GM12878 (cell line): ENCODE data around the gene CD3G. TPM values are rescaled to one million over a fixed set of nuclear protein-coding genes. Genes with fewer than 3 reads are reported as not detected.

ENCODE experiments used
- ATAC-seq: fragments of 200-7000 bp; cut with Tn5 transposase; 3 replicates; pipeline ENCODE4 v1.9.1; 2020; ENCODE audit warnings: mild to moderate bottlenecking, moderate library complexity
- BruUV-seq: library from RNA; stranded (reverse); fragments of 400-500 nt; replicated peaks from 2 replicates; lab custom pipeline; 2021; lab: Mats Ljungman, UMichigan
- CTCF ChIA-PET: fragments of 300-600 bp; sonication (Branson Sonifier 250); formaldehyde crosslinking; extraction: SDS; loops from one replicate; lab custom pipeline; 2021; ENCODE audit warnings: inconsistent platforms; lab: Yijun Ruan, JAX
- POLR2A ChIA-PET: fragments of 350-600 bp; formaldehyde crosslinking; extraction: SDS; loops from one replicate; lab custom pipeline; 2021; ENCODE audit warnings: inconsistent platforms; lab: Charles Lee
- RAD21 ChIA-PET: fragments of 300-600 bp; sonication (Branson Sonifier 250); formaldehyde crosslinking; loops from one replicate; lab custom pipeline; 2023; ENCODE audit warnings: antibody characterized with exemption; ENCODE audit not compliant: unreplicated experiment; lab: Charles Lee
- SMC1A ChIA-PET: fragments of 300-600 bp; sonication (Branson Sonifier 250); formaldehyde crosslinking; loops from one replicate; lab custom pipeline; 2023; ENCODE audit not compliant: unreplicated experiment, uncharacterized antibody; lab: Charles Lee
- DNase-seq: peaks from one replicate; pipeline ENCODE4 v3.0.0-alpha.2; 2011; ENCODE audit warnings: low read depth, low spot score
- FAIRE-seq: peaks from 3 replicates; lab custom pipeline; 2011; peaks lifted over from hg19 to GRCh38; lab: Jason Lieb, UNC
- H2AFZ ChIP-seq: 2 replicates; pipeline ENCODE4 v1.6.0; 2011; ENCODE audit warnings: low read depth, low read length, control low read depth; ENCODE audit not compliant: control insufficient read depth
- H3K27ac ChIP-seq: 2 replicates; pipeline ENCODE4 v1.5.1; 2011; ENCODE audit warnings: control low read depth; ENCODE audit not compliant: control insufficient read depth, insufficient read depth
- H3K27me3 ChIP-seq, 2 experiments: replicated peaks in 1 of 2; 2 replicates each; pipeline versions ENCODE4 v1.6.0 to v1.6.1; 2011; ENCODE audit warnings: low read length in 1 of 2; ENCODE audit not compliant: control insufficient read depth in 2 of 2, insufficient read depth in 2 of 2
- H3K36me3 ChIP-seq, 2 experiments: 2 replicates each; pipeline ENCODE4 v1.5.1; 2011; ENCODE audit warnings: low read length in 1 of 2; ENCODE audit not compliant: control insufficient read depth in 2 of 2, insufficient read depth in 2 of 2
- H3K4me1 ChIP-seq: 2 replicates; pipeline ENCODE4 v1.6.1; 2011; ENCODE audit warnings: mild to moderate bottlenecking, low read length, moderate library complexity, mixed read lengths; ENCODE audit not compliant: control insufficient read depth, insufficient read depth
- H3K4me2 ChIP-seq: 2 replicates; pipeline ENCODE4 v1.6.0; 2011; ENCODE audit warnings: control low read depth; ENCODE audit not compliant: control insufficient read depth, insufficient read depth
- H3K4me3 ChIP-seq: fragments of 200-600 bp; sonication (generic); 2 replicates; pipeline ENCODE4 v1.5.1; 2016
- H3K79me2 ChIP-seq: 2 replicates; pipeline ENCODE4 v1.6.0; 2011; ENCODE audit warnings: low read length; ENCODE audit not compliant: control insufficient read depth, insufficient read depth
- H3K9ac ChIP-seq: 2 replicates; pipeline ENCODE4 v1.8.0; 2011; ENCODE audit warnings: low read length, control low read depth, mixed read lengths; ENCODE audit not compliant: control insufficient read depth, insufficient read depth
- H3K9me3 ChIP-seq: replicated peaks from 3 replicates; pipeline ENCODE4 v1.5.1; 2011; ENCODE audit warnings: mild to moderate bottlenecking, low read length; ENCODE audit not compliant: control insufficient read depth, insufficient read depth
- H4K20me1 ChIP-seq: 2 replicates; pipeline ENCODE4 v1.6.0; 2011; ENCODE audit not compliant: control insufficient read depth, insufficient read depth
- CHD1 ChIP-seq: IDR thresholded peaks from 2 replicates; pipeline ENCODE4 v1.6.1; 2012; ENCODE audit warnings: low read depth, low read length, improper control_type of control experiment
- CREB1 ChIP-seq: IDR thresholded peaks from 2 replicates; pipeline ENCODE4 v1.6.1; 2012; ENCODE audit warnings: low read depth, mild to moderate bottlenecking, inconsistent platforms
- JUNB ChIP-seq: IDR thresholded peaks from 2 replicates; pipeline ENCODE4 v1.6.1; 2016; ENCODE audit warnings: antibody characterized with exemption, mild to moderate bottlenecking
- KAT2A ChIP-seq: conservative IDR thresholded peaks from 2 replicates; pipeline ENCODE4 v1.6.1; 2011; ENCODE audit warnings: low read depth, low read length; ENCODE audit not compliant: control insufficient read depth
- MEF2B ChIP-seq: fragments of 450-650 bp; IDR thresholded peaks from 2 replicates; pipeline ENCODE4 v1.6.1; 2018; ENCODE audit warnings: mild to moderate bottlenecking, moderate library complexity; ENCODE audit not compliant: partially characterized antibody, poor library complexity, severe bottlenecking
- RB1 ChIP-seq: fragments of 450-650 bp; formaldehyde crosslinking; IDR thresholded peaks from 2 replicates; pipeline ENCODE4 v1.6.1; 2017; ENCODE audit warnings: mild to moderate bottlenecking, borderline replicate concordance
- SMARCA5 ChIP-seq: fragments of 450-650 bp; IDR thresholded peaks from 2 replicates; pipeline ENCODE4 v1.6.1; 2017; ENCODE audit warnings: mild to moderate bottlenecking
- STAT3 ChIP-seq: IDR thresholded peaks from 2 replicates; pipeline ENCODE4 v1.6.1; 2011; ENCODE audit warnings: low read depth, low read length, improper control_type of control experiment
- YBX1 ChIP-seq: fragments of 450-650 bp; IDR thresholded peaks from 2 replicates; pipeline ENCODE4 v1.6.1; 2016; ENCODE audit warnings: antibody characterized with exemption
- ZNF217 ChIP-seq: fragments of 450-650 bp; IDR thresholded peaks from 2 replicates; pipeline ENCODE4 v1.6.1; 2017; ENCODE audit warnings: antibody characterized with exemption, mild to moderate bottlenecking
- WGBS: methylation state at CpG from one replicate; pipeline ENCODE4 v1.1.6; 2016; ENCODE audit warnings: low lambda C conversion rate; ENCODE audit not compliant: insufficient replicate concordance, insufficient coverage; ENCODE audit errors: missing lambda C conversion rate; 5-methylcytosine and 5-hydroxymethylcytosine counted together
- in situ Hi-C: fragments of 300-500 bp; cut with MboI; formaldehyde crosslinking; loops from 9 replicates; pipeline ENCODE4 v1.14.3; 2018; ENCODE audit warnings: mixed read lengths
- intact Hi-C: fragments of 100-400 bp; cut with micrococcal nuclease; formaldehyde crosslinking; loops from one replicate; pipeline ENCODE4 v1.14.2; 2022; ENCODE audit not compliant: unreplicated experiment
- polyA plus RNA-seq, 11 experiments: library from polyadenylated mRNA; depleted of rRNA in 4 of 11; unstranded in 6 of 11; stranded (reverse) in 5 of 11; fragments of >200 nt; fragmentation: Nextera tagmentation in 4 of 11; fragmentation: Illumina TruSeq in 1 of 11; extraction: Ambion mirVana in 4 of 11; extraction: Trizol in 1 of 11; gene quantifications; 1 replicate in 1 of 11; 2 replicates in 10 of 11; pipeline versions ENCODE4 v1.2.1 to v1.2.3, GENCODE V29; 2011 to 2016; ENCODE audit warnings: inconsistent platforms in 2 of 11, missing spikeins in 2 of 11, low read depth in 1 of 11
- total RNA-seq, 4 experiments: library from RNA; depleted of rRNA in 3 of 4; stranded (reverse); fragments of >200 nt in 3 of 4; fragmentation: Illumina TruSeq in 1 of 4; extraction: Trizol in 1 of 4; gene quantifications; 2 replicates each; pipeline versions ENCODE4 v1.2.1 to v1.2.3, GENCODE V29; 2013 to 2021
- TF ChIP-seq, protein P1 (sequence below): fragments of 450-650 bp; IDR thresholded peaks from 2 replicates; pipeline ENCODE4 v1.6.1; 2016; ENCODE audit warnings: mild to moderate bottlenecking
- TF ChIP-seq, protein P2 (sequence below): fragments of 450-650 bp; IDR thresholded peaks from 2 replicates; pipeline ENCODE4 v1.6.1; 2017; ENCODE audit warnings: antibody characterized with exemption, mild to moderate bottlenecking, moderate library complexity

CD3G gene
- total and polyA plus RNA-seq, 10 of the 15 experiments (the other 5 are each of a cell fraction or from before 2014, with no cell fraction given) = 0.10 to 0.16 (median 0.13) TPM; not detected in 7

DNA sequence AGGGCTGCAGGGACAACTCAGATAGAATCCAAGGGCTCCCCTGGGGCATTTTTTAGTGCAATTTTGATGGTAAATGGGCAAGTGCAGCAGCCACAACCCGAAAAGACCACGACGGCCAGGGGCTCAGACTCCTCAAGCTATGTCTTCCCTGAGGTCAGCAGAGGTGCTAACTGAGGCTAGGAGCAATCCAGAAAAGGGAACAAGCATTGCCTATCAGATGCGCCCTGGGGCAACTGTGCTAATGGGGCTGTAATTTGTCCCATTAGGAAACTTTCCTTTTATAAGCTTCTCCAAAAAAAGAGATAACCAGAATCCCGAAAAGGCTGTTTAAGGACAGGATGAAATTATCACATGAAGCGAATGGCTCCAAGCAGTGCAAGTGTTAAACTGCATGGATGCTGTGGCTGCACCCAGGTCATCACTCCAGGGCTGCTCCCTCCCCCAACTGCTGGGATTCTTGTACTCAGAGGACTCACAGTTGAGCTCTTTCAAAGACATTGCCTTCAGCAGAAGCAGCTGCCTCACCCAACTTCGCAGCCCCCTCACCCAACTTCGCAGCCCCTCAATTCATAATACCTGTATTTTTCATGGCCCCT lies 42.4 kb upstream of the CD3G start:
- intact Hi-C loops (no loop called here), in situ Hi-C loops (no loop called here)
- H3K9me3 ChIP-seq = no peaks in the 10 kb centered on the region; the same call in 2 of the 3 replicates
- no peaks in the 10 kb centered on the region for H3K36me3 ChIP-seq
- no peak overlapping the region for H3K4me2 ChIP-seq
- H3K27ac ChIP-seq = no peak overlapping the region
- 4% methylated on average over 8 of the region's 8 CpGs for WGBS
- FAIRE-seq (no peak), DNase-seq (no peak), ATAC-seq (no peak; the same call in 1 of the 3 replicates)
- no peaks in the 10 kb centered on the region for H4K20me1 ChIP-seq
- RAD21 ChIA-PET = interaction anchor here (1.4 kb wide), 1 partner anchor 52 kb away, joined by 6 read pairs; no protein-coding TSS in a partner anchor
- H3K9ac ChIP-seq = no peak overlapping the region
- H3K4me1 ChIP-seq = peaks cover 4% of the 10 kb centered on the region; the same call in 1 of the 2 replicates
- H3K79me2 ChIP-seq = no peaks in the 10 kb centered on the region
- TF ChIP-seq CREB1 (no peak), MEF2B (peak; percentile 15)
- SMC1A ChIA-PET = interaction anchor here (1.1 kb wide), 2 partner anchors 10 to 103 kb away, joined by 3 to 7 read pairs; no protein-coding TSS in a partner anchor
- no peak overlapping the region for H2AFZ ChIP-seq
- no TSS peak for BruUV-seq
- CTCF ChIA-PET = interaction anchor here (0.5 to 2.8 kb wide), 8 partner anchors 10 to 230 kb away, joined by 3 to 14 read pairs (median 3); no protein-coding TSS in a partner anchor
- POLR2A ChIA-PET = interaction anchor here (0.5 to 1.0 kb wide), 3 partner anchors 12 to 124 kb away, joined by 3 to 4 read pairs (median 4); no protein-coding TSS in a partner anchor
- no peak overlapping the region for H3K4me3 ChIP-seq
- H3K27me3 ChIP-seq = peaks cover 0 to 2% of the 10 kb centered on the region in 2 experiments; a peak in 1 of 4 replicates

DNA sequence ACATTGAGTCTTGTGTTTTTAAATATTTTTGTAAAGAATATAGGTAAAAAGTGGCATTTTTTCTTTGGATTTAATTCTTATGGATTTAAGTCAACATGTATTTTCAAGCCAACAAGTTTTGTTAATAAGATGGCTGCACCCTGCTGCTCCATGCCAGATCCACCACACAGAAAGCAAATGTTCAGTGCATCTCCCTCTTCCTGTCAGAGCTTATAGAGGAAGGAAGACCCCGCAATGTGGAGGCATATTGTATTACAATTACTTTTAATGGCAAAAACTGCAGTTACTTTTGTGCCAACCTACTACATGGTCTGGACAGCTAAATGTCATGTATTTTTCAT lies 39.9 kb upstream of the CD3G start:
- DNase-seq (no peak), FAIRE-seq (no peak), ATAC-seq (no peak)
- Histone ChIP-seq H3K79me2 (no peaks in the 10 kb centered on the region), H3K4me1 (peaks cover 4% of the 10 kb centered on the region; the same call in 1 of the 2 replicates), H3K4me3 (no peak overlapping the region), H2AFZ (peak overlapping the region; percentile 37), H3K4me2 (no peak overlapping the region), H3K9ac (no peak overlapping the region), H3K36me3 (no peaks in the 10 kb centered on the region), H4K20me1 (no peaks in the 10 kb centered on the region), H3K27me3 (peaks cover 0 to 2% of the 10 kb centered on the region in 2 experiments; a peak in 1 of 4 replicates), H3K9me3 (no peaks in the 10 kb centered on the region; the same call in 2 of the 3 replicates), H3K27ac (no peak overlapping the region)
- BruUV-seq = no TSS peak
- CTCF ChIA-PET = interaction anchor here (0.8 to 2.1 kb wide), 4 partner anchors 9 to 134 kb away, joined by 3 to 11 read pairs (median 6); no protein-coding TSS in a partner anchor
- in situ Hi-C loops = no loop called here
- WGBS = 52% methylated on average over 1 of the region's 1 CpG
- POLR2A ChIA-PET = no interaction called here
- intact Hi-C loops = no loop called here
- RAD21 ChIA-PET = interaction anchor here (1.0 kb wide), 1 partner anchor 14 kb away, joined by 3 read pairs; no protein-coding TSS in a partner anchor
- SMC1A ChIA-PET = interaction anchor here (1.4 to 1.7 kb wide), 3 partner anchors 9 to 105 kb away, joined by 4 to 5 read pairs (median 4); no protein-coding TSS in a partner anchor
- TF ChIP-seq SMARCA5 = no peak
- TF ChIP-seq YBX1 = no peak
- TF ChIP-seq RB1 = no peak
- TF ChIP-seq CREB1 = no peak
- no peak for TF ChIP-seq JUNB
- TF ChIP-seq, protein P1, sequence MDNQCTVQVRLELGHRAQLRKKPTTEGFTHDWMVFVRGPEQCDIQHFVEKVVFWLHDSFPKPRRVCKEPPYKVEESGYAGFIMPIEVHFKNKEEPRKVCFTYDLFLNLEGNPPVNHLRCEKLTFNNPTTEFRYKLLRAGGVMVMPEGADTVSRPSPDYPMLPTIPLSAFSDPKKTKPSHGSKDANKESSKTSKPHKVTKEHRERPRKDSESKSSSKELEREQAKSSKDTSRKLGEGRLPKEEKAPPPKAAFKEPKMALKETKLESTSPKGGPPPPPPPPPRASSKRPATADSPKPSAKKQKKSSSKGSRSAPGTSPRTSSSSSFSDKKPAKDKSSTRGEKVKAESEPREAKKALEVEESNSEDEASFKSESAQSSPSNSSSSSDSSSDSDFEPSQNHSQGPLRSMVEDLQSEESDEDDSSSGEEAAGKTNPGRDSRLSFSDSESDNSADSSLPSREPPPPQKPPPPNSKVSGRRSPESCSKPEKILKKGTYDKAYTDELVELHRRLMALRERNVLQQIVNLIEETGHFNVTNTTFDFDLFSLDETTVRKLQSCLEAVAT = no peak
- TF ChIP-seq KAT2A = no peak
- TF ChIP-seq CHD1 = no peak
- TF ChIP-seq, protein P2, sequence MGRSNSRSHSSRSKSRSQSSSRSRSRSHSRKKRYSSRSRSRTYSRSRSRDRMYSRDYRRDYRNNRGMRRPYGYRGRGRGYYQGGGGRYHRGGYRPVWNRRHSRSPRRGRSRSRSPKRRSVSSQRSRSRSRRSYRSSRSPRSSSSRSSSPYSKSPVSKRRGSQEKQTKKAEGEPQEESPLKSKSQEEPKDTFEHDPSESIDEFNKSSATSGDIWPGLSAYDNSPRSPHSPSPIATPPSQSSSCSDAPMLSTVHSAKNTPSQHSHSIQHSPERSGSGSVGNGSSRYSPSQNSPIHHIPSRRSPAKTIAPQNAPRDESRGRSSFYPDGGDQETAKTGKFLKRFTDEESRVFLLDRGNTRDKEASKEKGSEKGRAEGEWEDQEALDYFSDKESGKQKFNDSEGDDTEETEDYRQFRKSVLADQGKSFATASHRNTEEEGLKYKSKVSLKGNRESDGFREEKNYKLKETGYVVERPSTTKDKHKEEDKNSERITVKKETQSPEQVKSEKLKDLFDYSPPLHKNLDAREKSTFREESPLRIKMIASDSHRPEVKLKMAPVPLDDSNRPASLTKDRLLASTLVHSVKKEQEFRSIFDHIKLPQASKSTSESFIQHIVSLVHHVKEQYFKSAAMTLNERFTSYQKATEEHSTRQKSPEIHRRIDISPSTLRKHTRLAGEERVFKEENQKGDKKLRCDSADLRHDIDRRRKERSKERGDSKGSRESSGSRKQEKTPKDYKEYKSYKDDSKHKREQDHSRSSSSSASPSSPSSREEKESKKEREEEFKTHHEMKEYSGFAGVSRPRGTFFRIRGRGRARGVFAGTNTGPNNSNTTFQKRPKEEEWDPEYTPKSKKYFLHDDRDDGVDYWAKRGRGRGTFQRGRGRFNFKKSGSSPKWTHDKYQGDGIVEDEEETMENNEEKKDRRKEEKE = no peak
- no peak for TF ChIP-seq STAT3
- no peak for TF ChIP-seq ZNF217
